Prostate gland (tissue), 2 donors: Measurements from ENCODE around the gene CD81. TPM values are rescaled to one million over a fixed set of nuclear protein-coding genes. Genes with fewer than 3 reads are reported as not detected.
A peak's percentile ranks its signal among the peaks of the same experiment; 100 is the strongest.

Experiments
- DNase-seq: peaks from one replicate; pipeline ENCODE4 v3.0.0-alpha.2; 2019; ENCODE audit warnings: low spot score
- H3K27ac ChIP-seq, 2 donors: fragments of 200-600 bp; sonication (generic); 2 replicates each; pipeline ENCODE4 v1.5.1; 2017 to 2019
- H3K27me3 ChIP-seq: fragments of 200-600 bp; sonication (generic); replicated peaks from 2 replicates; pipeline ENCODE4 v1.5.1; 2019; ENCODE audit not compliant: insufficient read depth
- H3K36me3 ChIP-seq, 2 donors: fragments of 200-600 bp; sonication (generic); 1 replicate in 1 of 2; 2 replicates in 1 of 2; pipeline versions ENCODE4 v1.5.1 to v1.8.1; 2017 to 2019
- H3K4me1 ChIP-seq: fragments of 200-600 bp; sonication (generic); replicated peaks from 2 replicates; pipeline ENCODE4 v1.5.1; 2019
- H3K4me3 ChIP-seq, 2 donors: fragments of 200-600 bp; sonication (generic); 2 replicates each; pipeline ENCODE4 v1.5.1; 2017 to 2019
- H3K9me3 ChIP-seq: fragments of 200-600 bp; sonication (generic); 2 replicates; pipeline ENCODE4 v1.5.1; 2017
- CTCF ChIP-seq, 4 experiments: fragments of 200-600 bp in 2 of 4; fragments of 450-650 bp in 2 of 4; sonication (generic) in 2 of 4; IDR thresholded peaks; 1 replicate in 3 of 4; 2 replicates in 1 of 4; pipeline ENCODE4 v1.5.1; 2016 to 2019; ENCODE audit warnings: antibody characterized with exemption in 4 of 4, mild to moderate bottlenecking in 2 of 4, moderate library complexity in 2 of 4
- POLR2A ChIP-seq: fragments of 450-650 bp; IDR thresholded peaks from one replicate; pipeline ENCODE4 v1.6.1; 2016; ENCODE audit warnings: antibody characterized with exemption, mild to moderate bottlenecking
- POLR2AphosphoS5 ChIP-seq: sonication (generic); formaldehyde crosslinking; IDR thresholded peaks from one replicate; pipeline ENCODE4 v1.6.1; 2017; ENCODE audit warnings: antibody characterized with exemption
- WGBS: methylation state at CpG from one replicate; pipeline ENCODE4 v1.1.5; 2018; 5-methylcytosine and 5-hydroxymethylcytosine counted together
- intact Hi-C: fragments of 100-400 bp; cut with DNase I; formaldehyde crosslinking; loops from one replicate; pipeline ENCODE4 v1.14.2; 2022
- total RNA-seq, 2 donors: library from RNA; depleted of rRNA; stranded (reverse); fragments of >200 nt; gene quantifications; one replicate each; pipeline ENCODE4 v1.1.0, GENCODE V29; 2016

Gene CD81
- total RNA-seq, 2 donors from 2014 or later: 472 to 927 TPM

- peak; percentile 47 for DNase-seq
- no peaks in the 10 kb centered on the region for H3K36me3 ChIP-seq
- no peak overlapping the region for H3K27ac ChIP-seq
- no peaks in the 10 kb centered on the region for H3K27me3 ChIP-seq
- TF ChIP-seq CTCF (IDR thresholded peaks at IDR 0.05): peak; percentile 80 to 97 (median 91)
- peak; percentile 11 for TF ChIP-seq POLR2A
- TF ChIP-seq POLR2AphosphoS5: peak; percentile 14
- 19% methylated on average over 44 of the region's 44 CpGs for WGBS
- no peaks in the 10 kb centered on the region for H3K4me1 ChIP-seq
- no peaks in the 10 kb centered on the region for H3K9me3 ChIP-seq
- no peak overlapping the region for H3K4me3 ChIP-seq
- intact Hi-C loops: loop anchor here (1.0 kb wide), 1 partner anchor 223 kb away; no protein-coding TSS in a partner anchor
Measured at GRCh38 chr11:2420502-2421225, 43.6 kb downstream of the CD81 start.

- intact Hi-C loops: no loop called here
- H3K4me3 ChIP-seq: no peak overlapping the region
- H3K27me3 ChIP-seq: no peaks in the 10 kb centered on the region
- TF ChIP-seq POLR2AphosphoS5 (no peak), CTCF (IDR thresholded peaks at IDR 0.05) (no peak), POLR2A (no peak)
- DNase-seq: no peak
- 79% methylated on average over 16 of the region's 19 CpGs for WGBS
- no peaks in the 10 kb centered on the region for H3K4me1 ChIP-seq
- H3K27ac ChIP-seq: no peak overlapping the region
- H3K36me3 ChIP-seq: no peaks in the 10 kb centered on the region
- no peaks in the 10 kb centered on the region for H3K9me3 ChIP-seq
Measured at GRCh38 chr11:2421226-2421994, 44.3 kb downstream of the CD81 start.

DNA sequence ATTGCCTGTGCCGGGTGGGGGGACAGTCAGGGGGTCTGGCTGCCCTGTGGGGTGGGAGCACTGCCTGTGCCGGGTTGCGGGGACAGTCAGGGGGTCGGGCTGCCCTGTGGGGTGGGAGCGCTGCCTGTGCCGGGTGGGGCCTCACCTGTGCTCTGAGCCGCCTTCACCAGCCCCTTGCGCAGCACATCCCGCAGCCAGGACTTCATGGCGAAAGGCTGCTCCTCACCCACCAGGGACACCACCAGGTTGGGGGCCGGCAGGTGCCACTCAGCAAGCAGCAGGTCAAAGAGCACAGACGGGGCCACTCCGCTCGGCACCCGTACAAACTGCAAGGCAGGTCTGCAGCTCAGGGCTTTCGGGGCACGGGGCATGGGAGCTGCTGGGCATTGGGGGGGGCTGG lies 44.9 kb downstream of the CD81 start:
- no peak overlapping the region for H3K4me3 ChIP-seq
- DNase-seq: no peak
- WGBS: 87% methylated on average over 17 of the region's 17 CpGs
- no peak overlapping the region for H3K27ac ChIP-seq
- intact Hi-C loops: no loop called here
- H3K4me1 ChIP-seq: no peaks in the 10 kb centered on the region
- no peaks in the 10 kb centered on the region for H3K36me3 ChIP-seq
- H3K9me3 ChIP-seq: no peaks in the 10 kb centered on the region
- TF ChIP-seq POLR2AphosphoS5 (no peak), POLR2A (no peak), CTCF (IDR thresholded peaks at IDR 0.05) (no peak)
- H3K27me3 ChIP-seq: no peaks in the 10 kb centered on the region

DNA sequence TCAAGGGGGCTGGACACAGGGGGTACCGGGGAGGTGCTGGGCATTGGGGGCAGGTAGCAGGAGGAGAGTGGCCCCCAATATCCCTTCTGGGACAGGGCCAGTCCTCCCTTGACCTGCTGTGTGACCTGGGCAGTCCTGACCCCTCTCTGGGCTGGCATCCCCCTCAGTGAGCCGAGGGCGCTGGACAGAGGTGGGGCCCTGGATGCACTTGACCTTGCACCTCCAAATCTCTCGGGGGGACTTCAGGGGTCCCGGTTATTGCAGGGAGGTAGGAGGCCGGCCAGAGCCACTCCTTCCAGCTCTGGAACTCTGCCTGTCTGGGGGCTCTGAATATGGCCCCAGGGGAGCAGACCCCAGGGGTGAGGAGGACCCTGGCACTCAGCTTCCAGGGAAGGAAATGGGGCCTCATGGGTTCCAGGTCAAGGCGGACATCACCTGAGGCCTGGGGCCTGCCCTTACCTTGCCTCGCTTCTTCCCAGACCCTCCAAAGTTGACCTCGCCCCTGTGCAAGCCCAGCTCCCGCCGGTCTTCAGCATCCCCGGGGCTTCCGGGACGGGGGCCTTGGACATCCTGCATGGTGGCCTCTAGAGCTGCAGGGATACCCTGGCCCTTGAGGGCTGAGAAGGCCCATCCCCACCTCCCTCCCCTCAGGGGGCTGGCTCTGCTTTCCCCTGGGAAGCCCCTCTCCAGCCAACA lies 45.5 kb downstream of the CD81 start:
- Histone ChIP-seq H3K36me3 (no peaks in the 10 kb centered on the region), H3K27me3 (no peaks in the 10 kb centered on the region), H3K27ac (no peak overlapping the region), H3K4me1 (no peaks in the 10 kb centered on the region), H3K9me3 (no peaks in the 10 kb centered on the region), H3K4me3 (no peak overlapping the region)
- 88% methylated on average over 13 of the region's 14 CpGs for WGBS
- intact Hi-C loops: no loop called here
- no peak for DNase-seq
- no peak for TF ChIP-seq POLR2A
- TF ChIP-seq POLR2AphosphoS5: no peak
- no peak for TF ChIP-seq CTCF (IDR thresholded peaks at IDR 0.05)
